Measurements from ENCODE around the gene LRRC9.

The LRRC9 gene

GRCh38 chr14:59939828-59940227 is 19.9 kb downstream of the LRRC9 start:
- TF ChIP-seq REST (IDR thresholded peaks at IDR 0.05; ENCODE audit: insufficient read depth in 1 of 2, low read depth in 2 of 2, low read length in 2 of 2): no peak
- TF ChIP-seq TAF1 (IDR thresholded peaks at IDR 0.05; ENCODE audit: borderline replicate concordance, insufficient read depth, low read length): no peak
- no peak for TF ChIP-seq FOXP2 (optimal IDR thresholded peaks at IDR 0.05; ENCODE audit: borderline replicate concordance, extremely low read depth, extremely low read length, insufficient read depth)
- TF ChIP-seq POLR2AphosphoS5 (IDR thresholded peaks at IDR 0.05; ENCODE audit: low read depth, low read length): no peak
- no peak for TF ChIP-seq SIN3A (IDR thresholded peaks at IDR 0.05; ENCODE audit: borderline replicate concordance, insufficient read depth, low read length)

GRCh38 chr14:59944909-59945308 is 25.0 kb downstream of the LRRC9 start:
- no peak for TF ChIP-seq SIN3A (IDR thresholded peaks at IDR 0.05; ENCODE audit: borderline replicate concordance, insufficient read depth, low read length)
- no peak for TF ChIP-seq FOXP2 (optimal IDR thresholded peaks at IDR 0.05; ENCODE audit: borderline replicate concordance, extremely low read depth, extremely low read length, insufficient read depth)
- TF ChIP-seq TAF1 (IDR thresholded peaks at IDR 0.05; ENCODE audit: borderline replicate concordance, insufficient read depth, low read length): no peak
- no peak for TF ChIP-seq REST (IDR thresholded peaks at IDR 0.05; ENCODE audit: insufficient read depth in 1 of 2, low read depth in 2 of 2, low read length in 2 of 2)
- no peak for TF ChIP-seq POLR2AphosphoS5 (IDR thresholded peaks at IDR 0.05; ENCODE audit: low read depth, low read length)

- TF ChIP-seq FOXP2 (optimal IDR thresholded peaks at IDR 0.05; ENCODE audit: borderline replicate concordance, extremely low read depth, extremely low read length, insufficient read depth): no peak
- no peak for TF ChIP-seq SIN3A (IDR thresholded peaks at IDR 0.05; ENCODE audit: borderline replicate concordance, insufficient read depth, low read length)
- TF ChIP-seq POLR2AphosphoS5 (IDR thresholded peaks at IDR 0.05; ENCODE audit: low read depth, low read length): no peak
- no peak for TF ChIP-seq TAF1 (IDR thresholded peaks at IDR 0.05; ENCODE audit: borderline replicate concordance, insufficient read depth, low read length)
- TF ChIP-seq REST (IDR thresholded peaks at IDR 0.05; ENCODE audit: insufficient read depth in 1 of 2, low read depth in 2 of 2, low read length in 2 of 2): no peak
Measured at GRCh38 chr14:59959668-59960067, 39.7 kb downstream of the LRRC9 start.

GRCh38 chr14:59961518-59962062 is 41.6 kb downstream of the LRRC9 start:
- no peak for TF ChIP-seq TAF1 (IDR thresholded peaks at IDR 0.05; ENCODE audit: borderline replicate concordance, insufficient read depth, low read length)
- TF ChIP-seq REST (IDR thresholded peaks at IDR 0.05; ENCODE audit: insufficient read depth in 1 of 2, low read depth in 2 of 2, low read length in 2 of 2): no peak
- TF ChIP-seq FOXP2 (optimal IDR thresholded peaks at IDR 0.05; ENCODE audit: borderline replicate concordance, extremely low read depth, extremely low read length, insufficient read depth): no peak
- no peak for TF ChIP-seq SIN3A (IDR thresholded peaks at IDR 0.05; ENCODE audit: borderline replicate concordance, insufficient read depth, low read length)
- TF ChIP-seq POLR2AphosphoS5 (IDR thresholded peaks at IDR 0.05; ENCODE audit: low read depth, low read length): no peak
